Peyer's patch (tissue), 4 donors: Measurements from ENCODE around the gene SHLD1.

ENCODE experiments used
- POLR2A ChIP-seq, 2 donors: fragments of 450-650 bp; IDR thresholded peaks; one replicate each; pipeline ENCODE4 v1.5.1; 2017; ENCODE audit warnings: antibody characterized with exemption in 2 of 2, mild to moderate bottlenecking in 2 of 2, moderate library complexity in 2 of 2
- TF ChIP-seq, protein P1 (sequence below), 6 experiments: fragments of 450-650 bp in 4 of 6; fragments of 200-600 bp in 2 of 6; sonication (generic) in 1 of 6; IDR thresholded peaks; one replicate each; pipeline ENCODE4 v1.5.1; 2017 to 2019; ENCODE audit warnings: antibody characterized with exemption in 6 of 6, mild to moderate bottlenecking in 3 of 6, moderate library complexity in 1 of 6

- TF ChIP-seq POLR2A (IDR thresholded peaks at IDR 0.05): no peak
- TF ChIP-seq, protein P1, sequence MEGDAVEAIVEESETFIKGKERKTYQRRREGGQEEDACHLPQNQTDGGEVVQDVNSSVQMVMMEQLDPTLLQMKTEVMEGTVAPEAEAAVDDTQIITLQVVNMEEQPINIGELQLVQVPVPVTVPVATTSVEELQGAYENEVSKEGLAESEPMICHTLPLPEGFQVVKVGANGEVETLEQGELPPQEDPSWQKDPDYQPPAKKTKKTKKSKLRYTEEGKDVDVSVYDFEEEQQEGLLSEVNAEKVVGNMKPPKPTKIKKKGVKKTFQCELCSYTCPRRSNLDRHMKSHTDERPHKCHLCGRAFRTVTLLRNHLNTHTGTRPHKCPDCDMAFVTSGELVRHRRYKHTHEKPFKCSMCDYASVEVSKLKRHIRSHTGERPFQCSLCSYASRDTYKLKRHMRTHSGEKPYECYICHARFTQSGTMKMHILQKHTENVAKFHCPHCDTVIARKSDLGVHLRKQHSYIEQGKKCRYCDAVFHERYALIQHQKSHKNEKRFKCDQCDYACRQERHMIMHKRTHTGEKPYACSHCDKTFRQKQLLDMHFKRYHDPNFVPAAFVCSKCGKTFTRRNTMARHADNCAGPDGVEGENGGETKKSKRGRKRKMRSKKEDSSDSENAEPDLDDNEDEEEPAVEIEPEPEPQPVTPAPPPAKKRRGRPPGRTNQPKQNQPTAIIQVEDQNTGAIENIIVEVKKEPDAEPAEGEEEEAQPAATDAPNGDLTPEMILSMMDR (IDR thresholded peaks at IDR 0.05): no peak
These were observed 22.5 kb downstream of the SHLD1 start for GRCh38 chr20:5772704-5773103.
